ENCODE data around the gene DAG1. TPM values are rescaled to one million over a fixed set of nuclear protein-coding genes. Genes with fewer than 3 reads are reported as not detected.

DAG1 gene
- 164 and 226 TPM in 2 replicates for total RNA-seq (2022)
- Bru-seq, nascent RNA = percentile 84 among the genes with signal in this experiment
- BruChase-seq, experiment 1, labeled RNA remaining after a 6-hour chase = percentile 97 among the genes with signal in this experiment
- BruChase-seq, experiment 2, labeled RNA remaining after a 2-hour chase = percentile 94 among the genes with signal in this experiment
- long read RNA-seq, full-length matches to known transcripts = 11 of 60 reads
- long read RNA-seq, partial matches to known transcripts = 0 of 60 reads
- long read RNA-seq, other reads (novel, unspliced or antisense) = 49 of 60 reads

DNA sequence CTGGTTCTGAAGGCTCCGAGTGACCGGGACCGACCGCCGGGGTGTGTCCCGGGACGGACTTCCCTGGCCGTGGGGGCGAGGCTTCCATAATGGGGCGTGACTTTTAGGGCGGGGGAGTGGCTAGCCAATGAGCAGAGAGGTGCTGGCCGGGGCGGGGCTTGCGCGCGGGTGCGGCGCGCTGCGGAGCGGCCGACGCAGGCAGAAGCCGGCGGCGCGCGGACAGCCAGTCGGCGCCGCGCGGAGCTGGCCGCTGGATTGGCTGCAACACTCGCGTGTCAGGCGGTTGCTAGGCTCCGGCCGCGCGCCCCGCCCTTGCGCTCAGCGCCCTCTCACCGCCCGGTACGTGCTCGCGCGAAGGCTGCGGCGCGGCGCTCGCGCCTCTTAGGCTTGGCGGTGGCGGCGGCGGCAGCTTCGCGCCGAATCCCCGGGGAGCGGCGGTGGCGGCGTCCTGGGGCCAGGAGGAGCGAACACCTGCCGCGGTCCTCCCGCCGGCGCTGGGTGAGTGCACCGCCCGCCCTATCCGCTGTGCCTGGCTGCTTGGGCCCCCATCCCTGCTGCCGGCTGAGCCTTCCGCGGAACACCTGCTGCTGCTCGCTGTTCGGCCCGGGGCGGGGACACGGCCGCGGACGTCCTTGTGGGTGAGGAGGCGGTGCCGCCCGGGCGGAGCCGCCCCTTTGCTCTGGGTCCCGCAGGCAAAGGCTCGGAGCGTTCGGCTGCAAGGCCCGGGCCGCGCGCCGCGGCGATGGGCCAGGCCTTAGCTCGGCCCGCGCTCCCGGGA, at the start of gene DAG1:
Gene DAG1 (plus strand): TSS at position 332 of the 778 bp plus-strand sequence. CDS start 40,268 bp downstream, outside the sequence.
- Mint-ChIP-seq H3K27ac (ENCODE audit: unreplicated experiment) (peak within 1 kb of the TSS; percentile 84), H3K4me3 (ENCODE audit: low read depth, unreplicated experiment) (peak within 1 kb of the TSS; percentile 69), H3K27me3 (ENCODE audit: unreplicated experiment) (no peaks in the 10 kb centered on the region), H3K36me3 (ENCODE audit: insufficient read depth, unreplicated experiment) (peaks cover 55% of the 10 kb centered on the region), H3K9me3 (ENCODE audit: low read depth, unreplicated experiment) (no peaks in the 10 kb centered on the region), H3K4me1 (ENCODE audit: low read depth, unreplicated experiment) (peaks cover 14% of the 10 kb centered on the region)
- TF ChIP-seq, protein P1, sequence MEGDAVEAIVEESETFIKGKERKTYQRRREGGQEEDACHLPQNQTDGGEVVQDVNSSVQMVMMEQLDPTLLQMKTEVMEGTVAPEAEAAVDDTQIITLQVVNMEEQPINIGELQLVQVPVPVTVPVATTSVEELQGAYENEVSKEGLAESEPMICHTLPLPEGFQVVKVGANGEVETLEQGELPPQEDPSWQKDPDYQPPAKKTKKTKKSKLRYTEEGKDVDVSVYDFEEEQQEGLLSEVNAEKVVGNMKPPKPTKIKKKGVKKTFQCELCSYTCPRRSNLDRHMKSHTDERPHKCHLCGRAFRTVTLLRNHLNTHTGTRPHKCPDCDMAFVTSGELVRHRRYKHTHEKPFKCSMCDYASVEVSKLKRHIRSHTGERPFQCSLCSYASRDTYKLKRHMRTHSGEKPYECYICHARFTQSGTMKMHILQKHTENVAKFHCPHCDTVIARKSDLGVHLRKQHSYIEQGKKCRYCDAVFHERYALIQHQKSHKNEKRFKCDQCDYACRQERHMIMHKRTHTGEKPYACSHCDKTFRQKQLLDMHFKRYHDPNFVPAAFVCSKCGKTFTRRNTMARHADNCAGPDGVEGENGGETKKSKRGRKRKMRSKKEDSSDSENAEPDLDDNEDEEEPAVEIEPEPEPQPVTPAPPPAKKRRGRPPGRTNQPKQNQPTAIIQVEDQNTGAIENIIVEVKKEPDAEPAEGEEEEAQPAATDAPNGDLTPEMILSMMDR (IDR thresholded peaks at IDR 0.05; ENCODE audit: unreplicated experiment) = no peak
- CTCF ChIA-PET = interaction anchor here (0.7 to 3.4 kb wide), 4 partner anchors 15 to 70 kb away, joined by 3 to 10 read pairs (median 4); no protein-coding TSS in a partner anchor
- peak; percentile 98 for DNase-seq
- no TSS peak for BruUV-seq (replicated peaks)
- intact Hi-C loops (cut with micrococcal nuclease; ENCODE audit: unreplicated experiment) = loop anchor here (5.0 kb wide), 2 partner anchors 42 to 202 kb away; partner anchors contain the start of gene APEH

DNA sequence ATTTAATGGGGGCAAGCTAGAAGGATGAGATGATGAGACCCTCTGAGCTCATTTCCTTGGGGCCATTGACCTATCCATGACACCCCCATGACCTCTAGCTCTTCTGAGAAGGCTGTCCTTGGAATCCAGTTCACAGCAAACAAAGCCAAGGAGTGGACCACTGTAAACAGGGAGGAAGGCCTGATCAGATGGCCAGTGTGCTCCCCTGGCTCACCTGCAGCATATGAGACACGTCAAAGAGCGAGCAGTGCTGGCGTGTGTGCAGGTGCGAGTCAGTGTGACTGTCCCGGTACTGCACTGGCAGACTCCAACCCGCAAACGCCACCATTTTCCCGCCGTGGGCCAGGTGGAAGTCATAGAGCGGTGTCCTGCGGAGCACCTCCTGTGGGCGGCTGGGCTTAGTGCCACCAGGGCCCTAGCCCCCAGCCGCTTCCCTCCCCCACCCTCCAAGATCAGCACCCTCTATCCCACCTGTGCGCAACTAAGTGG, 48.1 kb upstream of the DAG1 start:
- CTCF ChIA-PET = no interaction called here

DNA sequence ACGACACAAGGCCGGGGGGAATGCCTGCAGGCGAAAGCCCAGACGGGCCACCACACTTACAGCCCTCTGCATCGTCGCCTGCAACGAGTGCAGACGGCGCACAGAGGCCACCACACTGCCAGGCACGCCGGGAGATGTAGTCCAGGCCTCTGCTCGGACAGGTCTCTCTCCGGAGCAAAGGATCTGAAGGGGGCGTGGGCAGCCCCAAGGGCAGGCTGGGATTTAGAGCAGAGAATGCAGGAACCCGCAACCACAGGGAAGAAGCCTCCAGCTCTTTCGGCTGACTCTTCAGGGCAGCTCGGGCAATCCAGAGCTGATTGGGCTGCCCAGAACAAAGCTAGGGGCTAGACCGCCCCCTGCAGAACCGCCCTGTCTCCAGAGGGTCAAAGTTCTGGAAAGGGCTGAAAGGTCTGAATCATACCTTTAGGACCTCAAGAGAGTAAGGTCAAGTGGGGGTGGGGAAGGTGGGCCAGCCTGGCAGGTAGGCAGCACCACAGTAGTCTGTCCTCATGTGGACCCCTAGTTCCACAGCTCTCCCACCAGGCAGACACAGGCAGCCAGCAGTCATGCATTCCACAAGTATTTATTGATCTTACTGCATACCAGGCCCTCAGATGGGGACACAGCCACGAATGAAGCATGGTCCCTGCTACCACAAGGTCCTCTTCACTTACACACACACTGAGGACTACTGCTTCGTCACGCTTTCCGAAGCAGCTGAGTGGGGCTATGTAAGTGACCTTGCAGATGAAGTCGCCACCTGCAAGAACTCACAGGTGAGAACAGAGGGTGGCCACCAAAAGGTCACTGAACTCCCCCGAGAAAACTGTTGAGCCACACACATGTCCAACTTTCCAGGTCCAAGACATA, 47.5 kb upstream of the DAG1 start, which contains the start of gene AMT:
Gene AMT (minus strand): TSS at position 95 of the 870 bp plus-strand sequence. CDS start 23 bp downstream, at position 72.
- H3K4me3 Mint-ChIP-seq (ENCODE audit: low read depth, unreplicated experiment) = peak within 1 kb of the TSS; percentile 80
- H3K4me1 Mint-ChIP-seq (ENCODE audit: low read depth, unreplicated experiment) = peaks cover 13% of the 10 kb centered on the region
- TF ChIP-seq, protein P1 (IDR thresholded peaks at IDR 0.05; ENCODE audit: unreplicated experiment) = no peak
- DNase-seq = peak; percentile 46
- intact Hi-C loops (cut with micrococcal nuclease; ENCODE audit: unreplicated experiment) = no loop called here
- H3K27me3 Mint-ChIP-seq (ENCODE audit: unreplicated experiment) = no peaks in the 10 kb centered on the region
- BruUV-seq (replicated peaks) = no TSS peak
- H3K36me3 Mint-ChIP-seq (ENCODE audit: insufficient read depth, unreplicated experiment) = peaks cover 26% of the 10 kb centered on the region
- H3K27ac Mint-ChIP-seq (ENCODE audit: unreplicated experiment) = peak within 1 kb of the TSS; percentile 69
- no peaks in the 10 kb centered on the region for H3K9me3 Mint-ChIP-seq (ENCODE audit: low read depth, unreplicated experiment)
- CTCF ChIA-PET = no interaction called here

More for the DNA sequence above, 48.1 kb upstream of the DAG1 start:
- Mint-ChIP-seq H3K9me3 (ENCODE audit: low read depth, unreplicated experiment) (no peaks in the 10 kb centered on the region), H3K27ac (ENCODE audit: unreplicated experiment) (peak overlapping the region; percentile 69), H3K36me3 (ENCODE audit: insufficient read depth, unreplicated experiment) (peaks cover 28% of the 10 kb centered on the region), H3K4me3 (ENCODE audit: low read depth, unreplicated experiment) (peak overlapping the region; percentile 80), H3K27me3 (ENCODE audit: unreplicated experiment) (no peaks in the 10 kb centered on the region), H3K4me1 (ENCODE audit: low read depth, unreplicated experiment) (peaks cover 13% of the 10 kb centered on the region)
- TF ChIP-seq, protein P1 (IDR thresholded peaks at IDR 0.05; ENCODE audit: unreplicated experiment) = no peak
- intact Hi-C loops (cut with micrococcal nuclease; ENCODE audit: unreplicated experiment) = no loop called here
- DNase-seq = peak; percentile 10
- BruUV-seq (replicated peaks) = no TSS peak

DNA sequence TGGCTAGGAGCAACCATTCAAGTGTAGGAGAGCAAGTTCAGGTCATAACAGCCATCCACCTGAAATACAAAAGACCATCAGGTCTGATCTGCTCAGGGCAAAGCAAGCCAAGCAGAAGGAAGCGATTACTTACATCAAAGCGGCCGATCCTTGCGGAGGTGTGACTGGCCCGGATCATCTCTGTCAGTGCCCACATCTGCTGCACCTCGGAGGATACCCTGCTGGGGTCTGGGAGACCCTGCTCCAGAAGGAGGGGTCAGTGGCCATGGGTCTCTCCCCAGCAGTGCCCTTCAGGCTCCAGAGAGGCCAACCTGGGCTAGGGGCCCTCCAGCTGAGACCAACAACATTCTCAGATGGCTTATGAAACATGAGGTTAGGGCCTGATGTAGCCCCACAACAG, 45.3 kb upstream of the DAG1 start:
- no peaks in the 10 kb centered on the region for H3K27me3 Mint-ChIP-seq (ENCODE audit: unreplicated experiment)
- BruUV-seq (replicated peaks) = no TSS peak

More for the DNA sequence above, 45.3 kb upstream of the DAG1 start:
- Mint-ChIP-seq H3K36me3 (ENCODE audit: insufficient read depth, unreplicated experiment) (peaks cover 39% of the 10 kb centered on the region), H3K27ac (ENCODE audit: unreplicated experiment) (no peak overlapping the region), H3K9me3 (ENCODE audit: low read depth, unreplicated experiment) (no peaks in the 10 kb centered on the region), H3K4me1 (ENCODE audit: low read depth, unreplicated experiment) (peaks cover 13% of the 10 kb centered on the region), H3K4me3 (ENCODE audit: low read depth, unreplicated experiment) (no peak overlapping the region)
- TF ChIP-seq, protein P1 (IDR thresholded peaks at IDR 0.05; ENCODE audit: unreplicated experiment) = no peak
- intact Hi-C loops (cut with micrococcal nuclease; ENCODE audit: unreplicated experiment) = no loop called here
- no peak for DNase-seq
- CTCF ChIA-PET = no interaction called here

All from Calu3 (cell line).